ENCODE data around the gene NLE1. TPM values are rescaled to one million over a fixed set of nuclear protein-coding genes. Genes with fewer than 3 reads are reported as not detected.
"Not testable (repeated sequence)": the region's sequence is repeated elsewhere in the genome, so short reads cannot be mapped to it uniquely, and the experiment has no call there.

NLE1 gene
- polyA plus RNA-seq, 1 donor from 2014 or later: 30.8 TPM

DNA sequence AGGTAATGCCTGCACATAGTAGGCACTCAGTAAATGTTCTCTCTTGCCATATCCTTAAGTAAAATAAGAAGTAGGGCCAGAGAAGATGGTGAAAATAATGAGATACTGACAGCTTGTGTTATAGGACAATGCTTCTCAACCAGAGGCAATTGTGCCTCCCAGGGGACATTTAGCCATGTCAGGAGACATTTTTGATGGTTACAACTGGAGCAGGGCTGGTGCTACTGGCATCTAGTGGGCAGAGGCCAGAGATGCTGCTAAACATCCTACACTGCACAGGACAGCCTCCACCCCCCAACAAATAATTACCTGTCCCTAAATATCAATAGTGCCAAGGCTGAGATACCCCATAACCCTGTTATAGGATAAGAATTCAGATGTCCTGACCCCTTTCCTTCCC is 24.1 kb downstream of the NLE1 start:
- no peak overlapping the region for H3K9ac ChIP-seq (ENCODE audit: low read length)
- no peak overlapping the region for H2AFZ ChIP-seq (ENCODE audit: low read depth, low read length)
- H3K27me3 ChIP-seq (ENCODE audit: insufficient read depth, low read depth, low read length): no peaks in the 10 kb centered on the region
- no peaks in the 10 kb centered on the region for H3K36me3 ChIP-seq (ENCODE audit: insufficient read depth, low read length)
- no peak overlapping the region for H3K27ac ChIP-seq (ENCODE audit: low read length)
- no peaks in the 10 kb centered on the region for H3K79me2 ChIP-seq (replicated peaks; ENCODE audit: insufficient read depth, low read length)
- H3K9me3 ChIP-seq (ENCODE audit: low read length): no peaks in the 10 kb centered on the region
- no peaks in the 10 kb centered on the region for H3K9me2 ChIP-seq (ENCODE audit: insufficient read depth, low read length)
- peak overlapping the region; percentile 89 for H3K4me3 ChIP-seq (ENCODE audit: low read length)
- TF ChIP-seq EP300 (conservative IDR thresholded peaks at IDR 0.05; ENCODE audit: poor library complexity, severe bottlenecking) (no peak), RAD21 (conservative IDR thresholded peaks at IDR 0.05) (no peak), MXI1 (conservative IDR thresholded peaks at IDR 0.05; ENCODE audit: poor library complexity, severe bottlenecking) (no peak), REST (IDR thresholded peaks at IDR 0.05; ENCODE audit: borderline replicate concordance) (no peak), TAF1 (IDR thresholded peaks at IDR 0.05; ENCODE audit: low read depth) (no peak), CTCF (IDR thresholded peaks at IDR 0.05; ENCODE audit: poor library complexity, severe bottlenecking) (no peak), EZH2 (IDR thresholded peaks at IDR 0.05; ENCODE audit: borderline replicate concordance, insufficient read depth, low read length, poor library complexity, severe bottlenecking) (no peak), POLR2AphosphoS5 (IDR thresholded peaks at IDR 0.05) (no peak), SMC3 (conservative IDR thresholded peaks at IDR 0.05; ENCODE audit: poor library complexity) (no peak)
- no peaks in the 10 kb centered on the region for H3F3A ChIP-seq (ENCODE audit: insufficient read depth, low read length, poor library complexity, severe bottlenecking)
- no peaks in the 10 kb centered on the region for H4K20me1 ChIP-seq (ENCODE audit: insufficient read depth)
- H3K4me2 ChIP-seq (ENCODE audit: low read length): no peak overlapping the region

DNA sequence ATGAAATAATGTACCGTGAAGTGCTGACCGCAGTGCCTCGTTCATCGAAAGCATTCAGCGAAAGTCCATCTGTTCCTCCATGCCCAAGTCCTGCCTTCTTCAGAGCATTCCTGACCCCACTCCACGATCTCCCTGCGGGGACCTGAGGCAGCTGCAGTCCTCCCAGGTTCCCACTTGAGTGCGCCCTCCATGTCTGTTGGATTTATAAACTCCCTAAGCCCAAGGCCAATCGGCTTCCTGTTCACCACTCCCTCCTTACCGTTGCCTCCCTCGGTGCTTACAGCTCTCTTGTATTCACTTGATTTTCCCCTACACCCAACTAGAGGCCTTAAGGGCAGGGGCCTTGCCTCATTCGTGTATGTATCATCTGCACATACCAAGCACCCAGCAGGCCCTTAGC is 25.3 kb downstream of the NLE1 start:
- no peaks in the 10 kb centered on the region for H4K20me1 ChIP-seq (ENCODE audit: insufficient read depth)
- TF ChIP-seq REST (IDR thresholded peaks at IDR 0.05; ENCODE audit: borderline replicate concordance): no peak
- no peak for TF ChIP-seq POLR2AphosphoS5 (IDR thresholded peaks at IDR 0.05)
- TF ChIP-seq TAF1 (IDR thresholded peaks at IDR 0.05; ENCODE audit: low read depth): no peak
- TF ChIP-seq CTCF (IDR thresholded peaks at IDR 0.05; ENCODE audit: poor library complexity, severe bottlenecking): no peak
- H3K9ac ChIP-seq (ENCODE audit: low read length): no peak overlapping the region
- no peaks in the 10 kb centered on the region for H3K9me3 ChIP-seq (ENCODE audit: low read length)
- H3K27ac ChIP-seq (ENCODE audit: low read length): no peak overlapping the region
- H3K79me2 ChIP-seq (replicated peaks; ENCODE audit: insufficient read depth, low read length): no peaks in the 10 kb centered on the region
- H3F3A ChIP-seq (ENCODE audit: insufficient read depth, low read length, poor library complexity, severe bottlenecking): no peaks in the 10 kb centered on the region
- no peak overlapping the region for H3K4me2 ChIP-seq (ENCODE audit: low read length)
- H3K27me3 ChIP-seq (ENCODE audit: insufficient read depth, low read depth, low read length): no peaks in the 10 kb centered on the region
- no peaks in the 10 kb centered on the region for H3K36me3 ChIP-seq (ENCODE audit: insufficient read depth, low read length)
- H3K9me2 ChIP-seq (ENCODE audit: insufficient read depth, low read length): no peaks in the 10 kb centered on the region
- no peak overlapping the region for H3K4me3 ChIP-seq (ENCODE audit: low read length)
- H2AFZ ChIP-seq (ENCODE audit: low read depth, low read length): no peak overlapping the region

DNA sequence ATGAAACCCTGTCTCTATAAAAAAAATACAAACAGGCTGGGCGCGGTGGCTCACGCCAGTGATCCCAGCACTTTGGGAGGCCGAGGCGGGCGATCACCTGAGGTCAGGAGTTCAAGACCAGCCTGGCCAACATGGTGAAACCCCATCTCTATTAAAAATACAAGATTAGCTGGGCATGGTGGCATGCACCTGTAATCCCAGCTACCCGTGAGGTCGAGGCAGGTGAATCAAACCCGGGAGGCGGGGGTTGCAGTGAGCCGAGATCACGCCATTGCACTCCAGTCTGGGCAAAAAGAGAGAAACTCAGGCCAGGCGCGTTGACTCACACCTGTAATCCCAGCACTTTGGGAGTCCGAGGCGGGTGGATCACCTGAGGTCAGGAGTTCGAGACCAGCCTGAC is 31.3 kb downstream of the NLE1 start:
- not testable (repeated sequence) for H3K9me2 ChIP-seq (ENCODE audit: insufficient read depth, low read length); H3K27ac ChIP-seq (ENCODE audit: low read length); H3K4me3 ChIP-seq (ENCODE audit: low read length); H3K9me3 ChIP-seq (ENCODE audit: low read length); H3K79me2 ChIP-seq (replicated peaks; ENCODE audit: insufficient read depth, low read length); H3F3A ChIP-seq (ENCODE audit: insufficient read depth, low read length, poor library complexity, severe bottlenecking); H4K20me1 ChIP-seq (ENCODE audit: insufficient read depth); H2AFZ ChIP-seq (ENCODE audit: low read depth, low read length); H3K4me2 ChIP-seq (ENCODE audit: low read length); H3K36me3 ChIP-seq (ENCODE audit: insufficient read depth, low read length); H3K27me3 ChIP-seq (ENCODE audit: insufficient read depth, low read depth, low read length); H3K9ac ChIP-seq (ENCODE audit: low read length)

Measured in neural cell (in vitro differentiated cells).